ENCODE results near the gene GPR157. TPM values are rescaled to one million over a fixed set of nuclear protein-coding genes. Genes with fewer than 3 reads are reported as not detected.
A peak's percentile ranks its signal among the peaks of the same experiment; 100 is the strongest.

GPR157 gene
- total RNA-seq, 1 donor from 2014 or later = 49.0 TPM

DNA sequence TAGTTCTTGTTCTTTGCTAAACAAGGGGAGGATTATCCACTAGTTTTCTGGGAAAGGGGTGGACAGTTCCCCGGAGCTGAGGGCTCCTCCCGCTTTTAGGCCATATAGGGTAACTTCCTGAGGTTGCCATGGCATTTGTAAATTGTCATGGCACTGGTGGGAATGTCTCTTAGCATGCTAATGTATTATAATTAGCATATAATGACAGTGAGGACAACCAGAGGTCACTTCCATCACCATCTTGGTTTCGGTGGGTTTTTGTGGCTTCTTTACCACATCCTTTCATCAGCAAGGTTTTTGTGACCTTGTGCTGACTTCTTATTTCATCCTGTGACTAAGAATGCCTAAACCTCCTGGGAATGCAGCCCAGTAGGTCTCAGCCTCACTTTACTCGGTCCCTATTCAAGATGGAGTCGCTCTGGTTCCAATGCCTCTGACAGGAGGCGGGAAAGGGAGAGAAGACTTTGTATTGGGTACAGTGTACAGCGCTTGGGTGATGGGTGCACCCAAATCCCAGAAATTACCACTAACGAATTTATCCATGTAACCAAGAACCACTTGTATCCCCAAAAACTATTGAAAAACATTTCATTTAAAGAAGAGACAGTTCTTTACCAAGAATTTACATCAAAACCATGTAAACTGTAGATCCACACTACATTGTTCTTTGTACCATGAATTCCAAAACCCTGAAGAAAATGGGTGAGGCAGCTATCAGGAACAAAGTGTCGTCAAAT, 50.7 kb downstream of the GPR157 start:
- intact Hi-C loops (cut with DNase I) = no loop called here
- DNase-seq (ENCODE audit: missing footprints) = no peak
- ATAC-seq = no peak

DNA sequence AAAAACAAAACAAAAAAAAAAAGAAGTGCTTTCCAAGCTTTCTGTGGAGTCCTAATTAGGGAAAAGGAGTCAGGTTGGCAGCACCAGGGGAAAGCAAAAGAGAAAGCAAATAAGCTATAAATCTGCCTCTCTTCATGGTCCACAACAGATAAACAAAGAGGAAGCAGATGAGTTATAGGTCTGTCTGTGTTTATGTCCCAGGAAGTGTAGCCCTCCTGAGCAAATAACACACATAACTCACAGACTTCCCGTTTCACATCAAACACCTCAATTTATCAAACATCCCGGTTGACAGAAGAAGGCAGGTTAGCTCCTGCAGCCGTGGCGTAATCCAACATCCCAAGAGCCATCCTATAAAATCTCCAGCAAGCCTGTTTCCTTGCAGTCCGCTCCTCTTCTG, 53.9 kb downstream of the GPR157 start:
- DNase-seq (ENCODE audit: missing footprints) (no peak), ATAC-seq (no peak)
- intact Hi-C loops (cut with DNase I) = no loop called here

DNA sequence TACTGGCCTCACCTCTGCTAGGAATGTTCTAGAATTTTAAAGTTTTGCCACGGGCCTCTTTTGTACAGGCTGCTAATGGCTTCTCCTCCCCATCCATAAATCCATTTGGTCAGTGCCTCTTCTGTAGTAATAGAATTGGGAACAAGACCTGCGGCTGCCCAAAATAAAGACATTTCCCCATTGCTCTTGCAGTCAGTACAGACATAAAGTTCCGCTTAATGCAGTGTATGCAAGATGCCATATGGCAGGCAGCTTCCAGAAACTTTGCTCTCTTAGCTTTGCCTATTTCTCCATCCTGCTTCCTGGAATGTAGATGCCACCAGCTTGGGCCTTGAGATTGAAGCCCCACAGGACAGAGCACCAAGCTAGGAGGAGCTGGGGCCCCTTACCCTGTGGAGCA, 55.8 kb downstream of the GPR157 start:
- no peak for DNase-seq (ENCODE audit: missing footprints)
- no peak for ATAC-seq
- intact Hi-C loops (cut with DNase I) = no loop called here

DNA sequence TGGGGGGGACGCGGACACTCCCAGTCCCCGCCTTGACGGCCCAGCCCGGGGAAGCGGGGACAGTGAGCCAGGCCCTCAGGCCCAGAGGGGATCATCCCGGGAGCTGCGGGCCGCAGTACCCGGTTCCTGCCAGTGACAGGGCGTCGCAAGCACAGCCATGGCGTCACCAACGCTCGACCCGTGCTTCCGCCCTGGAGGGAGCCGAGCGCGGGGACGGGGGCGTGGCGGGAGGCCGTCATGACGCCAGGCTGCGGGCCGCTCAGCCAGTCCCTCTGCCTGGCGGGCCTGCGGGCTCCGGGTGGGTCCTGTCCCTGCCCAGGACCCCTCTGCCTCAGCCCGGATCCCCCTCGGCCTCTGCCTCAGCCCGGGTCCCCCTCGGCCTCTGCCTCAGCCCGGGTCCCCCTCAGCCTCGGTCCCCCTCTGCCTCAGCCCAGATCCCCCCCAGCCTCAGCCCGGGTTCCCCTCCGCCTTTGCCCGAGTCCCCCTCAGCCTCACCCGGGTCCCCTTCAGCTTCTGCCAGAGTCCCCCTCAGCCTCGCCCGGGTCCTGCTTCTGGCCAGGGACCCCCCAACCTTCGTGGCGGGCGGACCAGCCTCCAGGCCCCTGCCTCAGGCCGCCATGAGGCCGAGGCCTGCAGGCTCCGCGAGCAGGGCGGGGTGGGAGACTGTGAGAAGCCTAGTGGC, 57.2 kb downstream of the GPR157 start:
- ATAC-seq (no peak), DNase-seq (ENCODE audit: missing footprints) (no peak)
- intact Hi-C loops (cut with DNase I) = no loop called here

DNA sequence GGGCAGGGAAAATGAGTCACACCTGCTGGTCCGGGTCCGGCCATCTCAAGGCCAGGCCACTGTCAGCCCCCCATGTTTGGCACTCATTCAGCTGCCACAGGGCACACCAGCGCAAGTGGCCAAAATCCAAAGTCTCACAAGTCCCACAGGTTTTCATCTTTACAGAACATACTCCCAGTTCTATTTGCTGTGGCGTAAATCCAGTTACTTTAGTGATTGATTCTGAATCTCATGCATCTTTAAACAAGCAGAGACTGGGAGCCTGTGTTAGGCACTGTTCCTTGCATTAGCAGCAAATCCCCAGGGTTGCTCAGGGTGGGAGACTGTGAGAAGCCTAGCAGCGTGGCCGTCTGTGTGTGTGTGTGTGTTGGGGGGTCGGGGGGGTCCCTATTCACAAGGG, 58.4 kb downstream of the GPR157 start:
- intact Hi-C loops (cut with DNase I) = no loop called here
- ATAC-seq (no peak), DNase-seq (ENCODE audit: missing footprints) (no peak)

DNA sequence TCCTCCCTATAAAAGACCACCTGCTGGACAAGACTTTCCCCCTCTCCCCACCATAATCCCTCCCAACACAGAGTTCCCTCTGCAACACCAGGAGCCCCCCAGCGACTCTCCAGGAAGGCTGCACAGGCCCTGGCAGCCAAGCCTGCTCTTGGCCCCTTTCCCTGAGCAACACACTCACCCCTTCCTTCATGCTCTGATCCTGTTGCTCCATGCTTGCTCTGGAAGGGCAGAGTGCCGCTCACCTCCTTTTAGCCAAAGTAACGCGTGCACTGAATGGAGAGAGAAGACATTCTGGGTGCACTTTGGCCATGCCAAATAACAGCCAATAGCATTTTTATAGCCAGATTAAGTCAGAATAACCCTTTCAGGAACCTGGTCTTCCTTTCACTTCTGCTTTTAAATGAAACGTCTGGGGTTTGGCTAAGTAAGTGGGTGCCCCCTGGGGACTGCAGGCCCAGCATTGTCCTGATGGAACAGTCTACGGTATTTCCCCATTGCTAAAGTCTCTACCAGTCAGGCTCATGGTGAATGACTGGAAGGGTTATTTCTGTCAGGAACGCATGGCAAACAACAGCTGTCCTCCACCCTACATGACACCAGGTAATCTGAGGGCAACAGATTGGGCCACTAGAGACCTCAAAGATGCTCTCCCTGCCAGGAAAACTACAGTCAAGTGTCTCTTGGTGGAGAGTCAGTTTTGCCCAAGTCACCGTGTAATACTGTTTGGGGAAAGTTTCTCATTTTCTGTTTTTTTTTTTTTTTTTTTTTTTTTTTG, 59.4 kb downstream of the GPR157 start, which contains the start of gene SLC2A5:
TSS of gene SLC2A5 (minus strand) at position 310 of the 775 bp plus-strand sequence. CDS start at position 211, 99 bp downstream.
- intact Hi-C loops (cut with DNase I) = no loop called here
- peak; percentile 74 for DNase-seq (ENCODE audit: missing footprints)

DNA sequence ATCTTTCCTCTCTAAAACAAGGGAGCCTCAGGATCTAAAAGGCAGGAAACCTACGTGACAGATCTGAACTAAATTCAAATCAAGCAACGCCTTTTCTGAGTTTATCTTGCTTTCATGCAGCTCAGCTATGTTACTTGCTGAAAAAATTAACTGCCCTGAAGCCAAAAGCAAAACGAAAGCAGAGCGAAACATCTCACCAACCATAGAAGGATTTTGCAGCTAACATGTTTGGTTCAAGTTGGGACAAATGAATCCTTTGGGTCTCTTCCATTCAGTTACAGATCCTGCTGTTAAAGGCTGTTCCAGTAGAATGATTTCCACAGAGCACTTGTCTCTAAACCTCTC, 59.9 kb downstream of the GPR157 start:
- DNase-seq (ENCODE audit: missing footprints) = no peak
- ATAC-seq = peak; percentile 11
- intact Hi-C loops (cut with DNase I) = no loop called here

More for the DNA sequence above, 59.4 kb downstream of the GPR157 start, which contains the start of gene SLC2A5:
- peak; percentile 49 for ATAC-seq

DNA sequence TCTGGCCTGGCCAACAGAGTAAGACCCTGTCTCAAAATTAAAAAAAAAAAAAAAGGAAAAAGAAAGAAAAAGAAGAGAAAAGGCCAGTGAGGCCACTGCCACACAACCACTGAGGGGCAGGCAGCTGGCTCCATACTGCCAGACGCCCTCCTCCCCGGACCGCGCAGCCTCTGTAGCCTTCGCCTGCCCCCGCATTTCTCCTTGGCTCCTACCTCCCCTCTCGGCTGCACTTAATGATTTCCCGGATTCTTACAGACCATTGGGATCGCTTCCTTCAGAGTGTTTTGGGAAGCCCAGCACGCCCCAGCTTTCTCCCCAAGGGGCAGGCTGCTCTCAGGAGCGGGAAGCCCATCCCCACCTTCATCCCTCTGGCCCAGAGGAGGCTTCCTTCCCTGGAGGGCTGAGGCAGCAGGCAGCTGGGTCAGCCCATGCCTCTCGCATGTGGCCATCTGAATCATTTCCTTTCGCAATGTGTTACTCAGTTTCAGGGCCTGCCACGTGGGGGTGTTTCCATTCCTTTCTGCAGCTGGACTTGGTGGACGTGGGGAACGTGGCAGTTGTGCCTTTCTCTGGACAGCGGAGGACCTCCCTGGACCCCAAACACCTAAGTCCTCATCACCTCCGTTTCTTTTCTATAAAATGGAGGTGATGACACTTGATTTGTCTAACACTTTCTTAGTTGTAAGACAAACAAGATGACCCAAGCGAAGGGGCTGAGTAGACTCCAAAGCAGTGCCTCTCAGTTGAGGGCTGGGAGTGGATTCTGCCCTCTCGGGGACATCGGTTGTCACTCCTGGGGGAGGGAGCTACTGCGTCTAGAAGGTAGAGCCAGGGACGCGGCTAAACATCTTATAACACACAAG, 61.7 kb downstream of the GPR157 start:
- peak; percentile 83 for ATAC-seq
- intact Hi-C loops (cut with DNase I) = no loop called here

DNA sequence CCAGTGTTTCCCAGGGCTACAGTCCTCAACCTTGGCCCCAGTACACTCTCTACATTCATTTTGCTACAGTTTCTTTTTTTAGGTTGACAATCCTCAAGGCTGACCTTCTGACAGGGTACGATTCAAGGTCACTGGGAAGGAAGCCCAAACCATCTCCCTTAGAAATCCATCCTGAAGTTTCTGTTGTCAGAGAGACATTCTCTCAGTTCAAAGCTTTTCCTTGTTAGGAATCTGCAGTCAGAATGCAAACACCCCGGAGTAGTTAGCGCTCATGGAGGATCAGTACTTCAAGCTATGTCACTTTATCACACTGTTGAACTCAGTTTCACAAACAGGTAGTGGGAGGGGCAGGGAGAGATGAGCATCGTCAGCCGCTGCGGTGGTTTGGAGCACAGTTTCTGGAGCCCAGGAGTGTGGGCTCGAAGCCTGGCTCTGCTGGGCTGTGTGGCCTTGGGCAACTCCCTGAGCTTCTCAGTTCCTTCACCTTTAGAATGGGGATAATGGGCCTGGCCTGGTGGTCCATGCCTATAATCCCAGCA, 63.6 kb downstream of the GPR157 start:
- DNase-seq (ENCODE audit: missing footprints) = no peak
- intact Hi-C loops (cut with DNase I) = no loop called here
- ATAC-seq = no peak

More for the DNA sequence above, 61.7 kb downstream of the GPR157 start:
- DNase-seq (ENCODE audit: missing footprints) = peak; percentile 83

DNA sequence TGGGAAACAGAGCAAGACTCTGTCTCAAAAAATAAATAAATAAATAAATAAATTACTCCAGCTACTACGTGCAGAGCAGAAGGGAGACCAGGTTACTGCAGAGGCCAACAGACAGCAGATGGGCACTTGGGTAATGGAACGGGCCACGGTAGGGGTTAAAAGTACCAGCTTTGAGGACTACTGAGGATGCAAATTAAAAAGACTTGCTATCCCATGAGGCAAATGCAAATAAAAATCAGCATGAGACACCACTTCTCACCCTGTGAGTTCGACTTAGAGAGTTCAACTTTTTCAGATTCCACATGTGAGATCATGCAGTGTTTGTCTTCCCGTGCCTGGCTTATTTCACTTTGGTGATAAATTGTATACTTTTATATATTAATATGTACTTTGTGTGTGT, 66.1 kb downstream of the GPR157 start:
- ATAC-seq (no peak), DNase-seq (ENCODE audit: missing footprints) (no peak)
- intact Hi-C loops (cut with DNase I) = no loop called here

DNA sequence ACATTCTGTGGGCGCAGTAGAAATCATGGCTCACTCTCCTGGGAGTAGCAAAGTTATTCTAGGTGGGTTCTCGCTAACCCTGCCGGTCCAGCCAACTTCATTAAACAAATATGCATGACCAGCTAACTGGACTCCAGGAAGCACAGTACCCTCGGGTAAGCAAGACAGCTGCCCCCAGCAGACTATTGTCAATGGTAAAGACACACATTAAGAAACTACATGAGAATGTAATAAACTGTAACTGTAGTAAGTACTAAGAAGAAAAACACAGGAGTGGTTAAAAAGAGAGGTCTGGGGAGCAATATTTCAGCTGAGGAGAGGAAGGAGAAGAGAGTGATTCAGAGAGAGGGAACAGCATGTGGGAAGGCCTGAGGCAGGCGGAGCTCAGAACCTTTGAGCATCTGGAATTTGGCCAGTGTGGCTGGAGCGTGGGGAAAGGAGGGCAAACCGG, 66.9 kb downstream of the GPR157 start:
- ATAC-seq (no peak), DNase-seq (ENCODE audit: missing footprints) (no peak)
- intact Hi-C loops (cut with DNase I) = no loop called here

DNA sequence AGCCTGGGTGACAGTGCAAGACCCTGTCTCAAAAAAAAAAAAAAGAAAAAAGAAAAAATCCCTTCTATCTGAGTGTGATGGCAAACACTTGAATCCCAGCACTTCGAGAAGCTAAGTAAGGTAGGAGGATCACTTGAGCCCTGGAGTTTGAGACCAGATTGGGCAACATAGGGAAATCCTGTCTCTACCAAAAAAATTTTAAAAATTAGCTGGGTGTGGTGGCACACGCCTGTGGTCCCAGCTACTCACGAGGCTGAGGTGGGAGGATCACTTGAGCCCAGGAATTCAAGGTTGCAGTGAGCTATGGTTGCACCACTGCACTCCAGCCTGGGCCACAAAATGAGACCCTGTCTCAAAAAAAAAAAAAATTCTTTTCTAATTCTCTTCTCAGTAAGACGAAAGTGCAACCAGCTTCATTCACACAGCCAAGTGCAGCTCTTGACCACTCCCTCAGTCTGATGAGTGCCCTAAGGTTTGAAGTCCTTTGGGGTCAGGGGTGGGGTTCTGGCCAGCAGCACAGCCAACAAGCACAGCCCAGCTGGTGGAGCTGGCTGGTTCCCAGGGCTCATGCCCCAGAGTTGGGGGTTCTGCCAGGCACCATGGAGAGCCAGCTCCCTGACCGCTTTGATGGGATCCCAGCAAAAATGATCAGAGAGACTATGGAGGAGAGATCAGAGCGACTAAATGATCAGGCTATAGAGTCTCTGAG, 67.5 kb downstream of the GPR157 start:
- no peak for DNase-seq (ENCODE audit: missing footprints)
- ATAC-seq = no peak
- intact Hi-C loops (cut with DNase I) = no loop called here

DNA sequence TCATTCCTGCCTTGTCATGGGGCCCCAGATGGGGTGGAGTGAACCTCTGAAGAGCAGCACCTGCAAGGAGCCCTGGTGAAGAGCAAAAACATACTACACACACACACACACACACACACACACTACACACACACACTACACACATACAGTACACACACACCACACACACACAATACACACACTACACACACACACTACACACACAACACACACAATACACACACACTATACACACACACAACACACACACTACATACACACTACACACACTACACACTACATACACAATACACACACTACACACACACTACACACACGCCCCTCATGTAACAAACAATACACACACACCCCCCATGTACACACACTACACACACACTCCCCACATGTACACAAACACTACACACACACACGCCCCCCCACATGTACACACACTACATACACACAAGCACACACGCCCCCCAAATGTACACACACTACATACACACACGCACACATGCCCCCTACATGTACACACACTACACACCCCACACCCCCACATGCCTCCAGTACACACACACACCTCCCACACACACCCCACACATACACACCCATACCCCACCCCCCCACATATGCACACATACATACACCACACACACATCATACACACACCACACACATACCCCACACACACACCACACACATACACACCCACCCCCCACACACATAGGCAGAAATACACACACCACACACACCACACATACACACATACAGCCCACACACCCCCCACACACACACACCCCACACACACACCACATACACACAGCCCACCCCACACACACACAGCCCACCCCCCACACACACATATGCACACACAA, 68.8 kb downstream of the GPR157 start:
- peak; percentile 15 for DNase-seq (ENCODE audit: missing footprints)
- ATAC-seq = no peak
- intact Hi-C loops (cut with DNase I) = no loop called here

DNA sequence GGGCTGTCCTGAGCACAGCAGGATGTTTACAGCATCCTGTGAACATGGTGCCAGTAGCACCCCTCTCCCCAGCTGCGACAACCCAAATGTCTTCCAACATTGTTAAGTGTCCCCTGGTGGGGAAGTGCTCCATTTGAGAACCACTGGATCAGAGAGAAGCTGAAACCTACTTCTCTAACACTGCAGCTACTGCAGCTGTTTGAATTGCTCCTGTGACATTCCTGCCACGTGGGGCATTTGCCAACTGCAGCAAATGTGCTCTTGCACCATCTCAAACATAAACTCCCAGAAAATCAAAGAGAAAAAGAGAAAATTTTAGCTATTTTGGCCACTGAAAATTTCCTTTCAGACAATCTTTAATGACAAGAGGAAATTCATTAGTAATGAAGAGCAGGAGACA, 70.4 kb downstream of the GPR157 start:
- intact Hi-C loops (cut with DNase I) = no loop called here
- ATAC-seq = no peak

DNA sequence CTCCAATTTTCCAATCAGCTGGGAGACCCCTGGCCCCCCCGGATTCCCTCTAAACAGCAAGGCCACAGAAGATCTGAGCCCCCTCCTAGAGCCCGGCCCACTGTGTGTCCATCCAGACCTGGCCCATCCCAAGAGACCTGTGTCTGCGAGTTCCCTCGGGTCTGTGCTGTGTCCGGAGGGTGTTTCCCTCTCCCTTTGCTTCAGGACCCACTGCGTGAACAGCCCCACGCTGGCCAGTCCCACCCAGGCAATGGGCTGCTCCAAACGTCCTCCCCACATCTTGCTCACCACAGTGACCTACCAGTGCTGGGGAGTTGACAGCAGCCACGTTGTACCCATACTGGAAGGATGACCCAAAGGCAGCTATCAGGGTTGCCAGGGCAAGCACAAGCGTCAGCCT, 71.1 kb downstream of the GPR157 start:
- ATAC-seq (no peak), DNase-seq (ENCODE audit: missing footprints) (no peak)
- intact Hi-C loops (cut with DNase I) = no loop called here

More for the DNA sequence above, 70.4 kb downstream of the GPR157 start:
- no peak for DNase-seq (ENCODE audit: missing footprints)

DNA sequence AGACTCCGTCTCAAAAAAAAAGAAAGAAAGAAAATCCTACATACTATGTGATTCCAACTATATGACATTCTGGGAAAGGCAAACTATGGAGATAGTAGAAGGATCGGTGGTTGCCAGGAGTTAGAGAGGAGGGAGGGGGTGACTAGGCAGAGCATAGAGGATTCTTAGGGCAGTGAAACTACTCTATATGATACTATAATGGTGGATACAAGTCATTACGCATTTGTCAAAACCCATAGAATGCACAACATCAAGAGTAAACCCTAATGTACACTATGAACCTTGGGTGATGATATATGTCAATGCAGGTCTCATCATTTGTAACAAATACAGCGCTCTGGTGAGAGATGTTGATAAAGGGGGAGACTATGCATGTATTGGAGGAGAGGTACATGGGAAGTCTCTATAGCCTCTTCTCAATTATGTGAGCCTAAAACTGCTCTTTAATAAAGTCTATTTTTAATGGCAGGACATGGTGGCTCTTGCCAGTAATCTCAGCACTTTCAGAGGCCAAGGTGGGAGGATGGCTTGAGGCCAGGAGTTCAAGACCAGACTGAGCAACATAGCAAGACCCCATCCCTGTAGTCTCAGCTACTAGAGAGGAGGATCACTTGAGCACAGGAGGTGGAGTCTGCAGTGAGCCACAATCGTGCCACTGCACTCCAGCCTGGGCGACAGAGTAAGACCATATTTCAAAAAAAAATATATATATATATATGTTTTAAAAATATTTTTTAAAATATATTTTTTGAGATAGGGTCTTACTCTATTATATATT, 76.4 kb downstream of the GPR157 start:
- intact Hi-C loops (cut with DNase I) = no loop called here

More for the DNA sequence above, 76.4 kb downstream of the GPR157 start:
- DNase-seq (ENCODE audit: missing footprints) (no peak), ATAC-seq (no peak)
